GM18511 (cell line): Measurements from ENCODE around the gene KIF2C.

Source experiments
- ATAC-seq: cut with Tn5 transposase; IDR thresholded peaks from one replicate; pipeline ENCODE4 v1.9.1; 2021; ENCODE audit warnings: mild to moderate bottlenecking, moderate library complexity; ENCODE audit not compliant: unreplicated experiment

The KIF2C gene

DNA sequence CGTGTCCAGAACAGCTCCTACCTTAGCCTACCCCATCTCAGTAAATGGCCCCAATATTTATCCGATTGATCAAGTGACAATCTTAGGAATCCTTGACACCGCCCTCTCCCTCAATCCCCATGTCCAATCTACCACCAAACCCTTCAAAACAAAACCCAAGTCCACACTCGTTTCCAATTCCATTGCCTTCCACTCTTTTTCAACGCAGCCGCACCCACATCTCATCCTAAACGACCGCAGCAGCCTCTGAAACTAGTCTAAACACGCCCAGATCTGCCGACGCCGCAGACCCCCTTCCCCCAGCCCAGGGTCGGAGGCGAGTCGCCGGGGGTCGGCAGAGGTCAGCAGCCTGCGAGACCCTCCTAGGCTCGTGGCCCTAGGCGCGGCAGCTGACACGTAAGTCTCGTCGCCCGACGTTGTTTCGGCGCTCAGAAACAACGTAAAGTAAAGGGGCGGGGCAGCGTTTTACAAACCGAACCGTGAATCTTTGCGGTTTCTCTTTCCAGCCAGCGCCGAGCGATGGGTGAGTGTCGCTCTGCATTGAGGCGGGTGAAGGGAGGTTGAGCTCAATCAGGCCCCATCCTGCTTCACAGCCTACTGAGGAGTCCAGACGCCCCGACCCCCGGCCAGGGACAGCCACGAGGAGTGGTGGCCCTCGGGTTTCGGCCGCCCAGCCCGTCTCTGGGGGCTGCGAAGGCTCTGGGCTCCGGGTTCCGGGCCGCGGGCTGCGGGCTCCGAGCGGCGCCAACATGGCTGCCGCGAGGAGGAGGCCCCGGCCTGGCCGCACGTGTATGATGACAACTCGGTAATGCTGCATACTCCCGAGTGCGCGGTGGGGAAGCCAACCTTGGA, 35.7 kb downstream of the KIF2C start, which contains the start of gene RPS8:
Gene RPS8 (plus strand): TSS at position 463 of the 852 bp plus-strand sequence. CDS start 57 bp downstream, at position 520.
- ATAC-seq: peak; percentile 85

DNA sequence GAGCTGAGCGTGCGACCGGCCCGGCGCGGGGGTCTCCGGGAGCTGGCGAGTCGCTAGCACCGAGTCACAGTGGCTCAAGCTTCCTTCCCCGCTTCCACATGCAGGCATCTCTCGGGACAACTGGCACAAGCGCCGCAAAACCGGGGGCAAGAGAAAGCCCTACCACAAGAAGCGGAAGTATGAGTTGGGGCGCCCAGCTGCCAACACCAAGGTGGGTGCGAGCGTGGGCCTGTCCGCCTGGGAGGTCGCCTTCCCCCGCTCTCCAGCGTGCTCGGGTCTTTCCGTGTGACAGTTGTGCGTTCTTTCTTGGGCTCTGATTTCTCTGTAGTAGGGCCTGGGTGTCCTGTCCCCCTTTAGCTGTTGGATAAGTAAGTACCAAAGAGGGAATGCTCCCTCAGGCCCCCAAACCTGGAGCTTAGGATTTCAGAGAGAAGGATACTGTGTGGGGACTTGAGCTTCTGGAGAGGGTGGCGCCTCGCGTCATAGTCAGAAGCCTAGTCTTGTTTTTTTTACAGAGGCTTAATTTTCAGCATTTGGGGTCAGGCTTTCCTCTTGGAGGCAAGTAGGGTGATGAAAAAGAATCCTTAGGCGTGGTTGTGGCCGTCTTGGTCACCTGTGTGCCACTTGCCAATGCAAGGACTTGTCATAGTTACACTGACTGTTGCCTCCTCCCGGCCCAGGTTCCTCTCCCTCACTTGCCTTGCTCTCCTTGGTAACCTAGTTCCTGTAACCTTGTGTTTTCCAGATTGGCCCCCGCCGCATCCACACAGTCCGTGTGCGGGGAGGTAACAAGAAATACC, 36.5 kb downstream of the KIF2C start:
- peak; percentile 26 for ATAC-seq

DNA sequence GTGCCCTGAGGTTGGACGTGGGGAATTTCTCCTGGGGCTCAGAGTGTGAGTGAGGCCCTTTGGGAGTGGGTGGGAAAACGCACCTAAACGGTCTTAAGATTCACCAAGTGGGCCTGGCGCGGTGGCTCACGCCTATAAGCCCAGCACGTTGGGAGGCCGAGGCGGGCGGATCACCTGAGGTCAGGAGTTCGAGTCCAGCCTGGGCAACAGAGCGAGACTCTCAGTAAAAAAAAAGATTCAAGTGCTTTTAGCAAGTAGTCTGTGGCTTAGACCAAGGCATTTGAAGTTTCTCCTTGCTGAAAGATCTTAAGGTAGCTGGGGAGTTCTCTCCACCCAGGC, 37.1 kb downstream of the KIF2C start:
- ATAC-seq: no peak

DNA sequence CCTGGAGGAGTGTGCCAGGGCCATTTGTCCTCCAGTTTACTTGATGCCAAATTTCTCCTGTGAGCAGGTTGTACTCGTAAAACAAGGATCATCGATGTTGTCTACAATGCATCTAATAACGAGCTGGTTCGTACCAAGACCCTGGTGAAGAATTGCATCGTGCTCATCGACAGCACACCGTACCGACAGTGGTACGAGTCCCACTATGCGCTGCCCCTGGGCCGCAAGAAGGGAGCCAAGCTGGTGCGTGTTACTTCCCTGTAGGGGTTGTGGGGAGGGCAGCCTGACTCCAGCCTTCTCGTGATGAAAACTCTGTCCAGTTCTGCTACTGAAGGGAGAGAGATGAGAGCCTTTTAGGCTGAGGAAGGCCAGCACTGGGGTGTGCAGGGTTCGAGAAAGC, 37.9 kb downstream of the KIF2C start:
- no peak for ATAC-seq

DNA sequence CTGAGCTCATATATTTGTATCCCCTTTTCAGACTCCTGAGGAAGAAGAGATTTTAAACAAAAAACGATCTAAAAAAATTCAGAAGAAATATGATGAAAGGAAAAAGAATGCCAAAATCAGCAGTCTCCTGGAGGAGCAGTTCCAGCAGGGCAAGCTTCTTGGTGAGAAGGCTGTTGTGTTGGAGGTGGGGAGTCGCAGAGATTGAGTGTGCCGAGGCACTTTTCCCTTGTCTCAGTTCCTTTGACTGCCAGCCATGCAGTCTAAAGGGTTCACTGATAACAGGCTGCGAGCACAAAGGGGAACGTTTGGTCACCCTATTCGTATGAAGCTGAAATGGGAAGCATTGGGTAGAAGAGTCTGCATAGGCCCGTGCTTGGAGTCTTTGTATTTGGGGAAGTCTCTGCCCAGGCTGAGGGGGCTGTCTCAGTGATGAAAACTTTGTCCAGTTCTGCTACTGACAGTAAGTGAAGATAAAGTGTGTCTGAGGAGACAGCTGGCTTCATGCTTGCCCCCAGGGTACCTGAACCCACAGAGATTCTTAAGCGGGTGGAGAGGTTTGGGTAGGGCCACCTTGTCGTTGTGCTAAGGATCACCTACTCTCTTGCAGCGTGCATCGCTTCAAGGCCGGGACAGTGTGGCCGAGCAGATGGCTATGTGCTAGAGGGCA, 38.5 kb downstream of the KIF2C start:
- ATAC-seq: no peak

DNA sequence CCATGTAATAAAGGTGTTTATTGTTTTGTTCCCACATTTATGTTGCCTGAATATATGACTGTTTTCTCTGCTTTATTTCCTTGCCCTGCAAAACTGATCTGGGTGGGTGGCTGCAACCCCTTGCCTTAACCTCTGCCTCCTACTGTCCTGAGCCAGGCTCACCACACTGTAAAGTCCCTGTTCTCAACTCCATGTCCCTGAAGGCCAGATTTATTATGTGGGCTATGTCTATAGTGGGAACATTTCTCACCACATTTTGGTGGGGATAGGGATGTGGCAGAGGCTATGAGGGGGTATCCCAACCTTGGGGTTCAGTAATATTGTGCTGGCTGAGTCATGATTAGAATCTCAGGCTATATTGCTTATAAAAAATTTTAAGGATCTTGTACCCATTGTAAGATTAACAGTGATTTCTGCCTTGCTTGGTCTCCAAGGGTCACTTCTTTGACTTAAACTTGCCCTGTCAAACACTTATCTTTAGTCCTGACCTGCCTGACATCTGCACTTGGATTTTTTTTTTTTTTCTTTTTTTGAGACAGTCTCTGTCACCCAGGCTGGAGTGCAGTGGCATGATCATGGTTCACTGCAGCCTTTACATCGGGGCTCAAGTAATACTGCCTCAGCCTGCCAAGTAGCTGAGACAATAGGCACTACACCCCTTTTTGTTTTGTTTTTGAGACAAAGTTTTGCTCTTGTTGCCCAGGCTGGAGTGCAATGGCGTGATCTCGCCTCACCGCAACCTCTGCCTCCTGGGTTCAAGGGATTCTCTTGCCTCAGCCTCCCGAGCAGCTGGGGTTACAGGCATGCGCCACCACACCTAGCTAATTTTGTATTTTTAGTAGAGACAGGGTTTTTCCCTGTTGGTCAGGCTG, 39.3 kb downstream of the KIF2C start:
- no peak for ATAC-seq

DNA sequence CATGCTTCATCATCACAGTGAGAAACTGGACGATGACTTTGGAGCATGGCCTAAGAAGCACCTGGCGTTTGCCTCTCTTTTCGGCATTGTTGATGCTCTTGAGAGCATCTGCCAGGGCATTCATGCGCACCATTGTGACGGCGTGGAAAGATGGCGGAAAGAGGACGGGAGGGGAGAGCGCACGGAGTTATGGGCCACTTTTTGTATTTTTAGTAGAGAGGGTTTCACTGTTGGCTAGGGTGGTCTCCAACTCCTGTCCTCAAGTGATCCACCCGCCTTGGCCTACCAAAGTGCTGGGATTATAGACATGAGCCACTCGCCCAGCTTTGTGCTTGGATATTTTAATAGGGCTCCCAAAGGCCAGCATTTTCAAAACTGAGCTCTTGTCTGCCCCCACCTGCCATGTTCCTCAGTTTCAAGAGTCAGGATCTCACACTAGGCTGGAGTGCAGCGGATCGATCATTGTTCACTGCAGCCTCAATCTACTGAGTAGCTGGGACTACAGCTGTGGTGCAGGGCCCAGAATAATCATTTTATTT, 41.0 kb downstream of the KIF2C start:
- no peak for ATAC-seq

DNA sequence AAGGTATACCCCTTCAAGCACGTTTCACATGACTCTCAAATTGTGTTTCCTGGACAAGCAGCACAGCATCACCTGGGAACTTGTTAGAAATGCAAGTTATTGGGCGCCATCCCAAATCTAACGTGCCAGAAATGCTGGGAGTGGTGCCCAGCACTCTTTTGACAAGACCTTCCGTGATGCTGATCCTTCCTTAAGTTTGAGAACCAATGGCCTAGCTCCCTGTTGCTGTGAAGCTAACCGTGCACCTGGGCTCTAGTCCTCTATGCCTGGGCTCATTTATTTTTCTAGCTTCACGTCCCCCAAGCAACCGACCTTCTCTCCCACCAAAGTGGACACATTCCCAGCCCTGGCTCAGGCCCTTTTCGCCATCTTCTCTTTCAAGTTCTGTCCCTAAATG, 44.1 kb downstream of the KIF2C start:
- no peak for ATAC-seq

DNA sequence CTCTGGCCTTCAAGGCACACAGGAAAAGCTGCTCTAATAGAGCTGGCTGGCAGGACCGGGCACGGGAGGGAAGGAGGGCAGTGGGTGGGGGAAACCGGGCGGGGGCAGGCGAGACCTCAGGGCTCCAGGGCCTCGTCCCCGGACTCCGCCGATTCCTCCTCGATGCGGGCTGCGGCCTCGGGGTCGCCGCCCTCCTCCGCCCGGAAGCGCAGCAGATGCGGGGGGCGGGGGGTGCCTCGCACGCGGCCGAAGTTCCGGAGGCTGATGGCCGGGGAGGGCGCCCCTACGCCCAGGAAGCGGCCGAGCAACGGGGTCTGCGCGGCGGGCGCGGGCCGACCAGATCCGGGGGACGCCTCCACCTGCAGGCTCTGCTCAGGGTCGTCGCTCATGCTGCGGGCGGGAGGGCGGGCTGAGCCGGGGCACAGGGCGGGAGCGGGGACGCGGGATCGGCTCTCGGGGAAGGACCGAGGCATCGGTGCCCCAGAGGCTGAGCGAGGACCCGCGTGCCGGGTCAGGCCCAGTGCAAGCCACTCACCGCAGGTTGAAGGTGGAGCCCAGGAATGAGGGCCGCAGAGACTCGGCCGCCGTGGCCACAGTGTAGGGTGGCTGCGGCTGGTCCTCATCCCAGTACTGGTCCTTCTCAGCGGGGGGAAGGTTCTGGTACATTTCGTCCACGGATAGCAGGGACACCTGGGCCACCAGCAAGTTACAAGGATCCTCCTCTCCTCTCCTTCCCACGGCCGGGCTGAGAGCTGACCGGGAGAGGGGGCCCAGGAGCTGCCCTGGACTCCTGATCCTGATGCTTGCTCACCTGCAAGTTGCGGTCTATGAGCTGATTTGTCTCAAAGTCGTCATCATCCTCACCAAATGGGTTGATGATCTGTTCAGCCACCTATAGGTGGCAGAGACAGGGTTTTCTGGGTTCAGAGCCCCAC, 44.7 kb downstream of the KIF2C start:
- ATAC-seq: peak; percentile 45

DNA sequence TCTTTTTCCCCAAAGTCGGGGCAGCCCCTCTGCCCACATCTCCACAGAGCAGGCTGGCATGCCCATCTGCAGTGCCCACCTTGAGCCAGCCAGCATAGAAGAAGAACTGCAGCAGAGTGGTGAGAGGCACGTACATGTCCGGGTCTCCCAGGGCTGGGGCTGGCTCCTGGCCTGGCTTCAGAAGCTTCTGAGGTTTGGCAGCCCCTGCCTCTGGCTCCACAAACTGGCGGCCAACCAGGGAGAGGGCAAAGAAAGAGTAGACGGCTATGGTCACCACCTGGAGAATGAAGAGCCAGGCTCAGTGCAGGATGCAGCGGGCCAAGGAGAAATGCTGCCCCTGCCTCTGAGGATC, 45.4 kb downstream of the KIF2C start:
- ATAC-seq: no peak

DNA sequence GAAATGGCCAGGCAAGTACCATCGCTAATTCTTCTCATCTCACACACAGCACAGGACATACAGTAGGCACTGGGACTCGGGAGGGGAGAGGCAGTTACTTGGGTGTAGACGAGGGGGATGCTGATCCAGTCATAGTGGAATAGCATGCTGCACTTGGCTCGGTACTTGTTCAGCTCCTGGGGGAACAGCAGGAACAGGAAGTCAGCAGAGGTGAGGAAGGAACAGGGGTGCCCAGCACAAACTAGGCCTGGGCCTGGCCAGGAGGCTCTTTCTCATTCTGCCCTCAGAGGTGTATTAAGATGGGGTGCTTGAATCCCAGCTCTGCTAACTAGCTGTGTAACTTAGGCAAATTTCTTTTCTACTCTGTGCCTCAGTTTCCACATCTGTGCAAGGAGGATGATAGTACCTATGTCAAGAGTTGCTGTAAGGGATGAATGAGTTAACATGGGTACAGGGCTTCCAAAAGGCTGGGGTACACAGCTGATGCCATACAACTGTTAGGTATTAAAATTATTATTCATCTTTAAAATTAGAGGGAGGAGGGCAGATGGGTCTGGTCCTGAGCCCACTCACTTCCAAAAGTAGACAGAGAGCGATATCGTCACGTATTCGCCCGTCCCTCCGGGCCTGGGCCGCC, 46.0 kb downstream of the KIF2C start:
- no peak for ATAC-seq

DNA sequence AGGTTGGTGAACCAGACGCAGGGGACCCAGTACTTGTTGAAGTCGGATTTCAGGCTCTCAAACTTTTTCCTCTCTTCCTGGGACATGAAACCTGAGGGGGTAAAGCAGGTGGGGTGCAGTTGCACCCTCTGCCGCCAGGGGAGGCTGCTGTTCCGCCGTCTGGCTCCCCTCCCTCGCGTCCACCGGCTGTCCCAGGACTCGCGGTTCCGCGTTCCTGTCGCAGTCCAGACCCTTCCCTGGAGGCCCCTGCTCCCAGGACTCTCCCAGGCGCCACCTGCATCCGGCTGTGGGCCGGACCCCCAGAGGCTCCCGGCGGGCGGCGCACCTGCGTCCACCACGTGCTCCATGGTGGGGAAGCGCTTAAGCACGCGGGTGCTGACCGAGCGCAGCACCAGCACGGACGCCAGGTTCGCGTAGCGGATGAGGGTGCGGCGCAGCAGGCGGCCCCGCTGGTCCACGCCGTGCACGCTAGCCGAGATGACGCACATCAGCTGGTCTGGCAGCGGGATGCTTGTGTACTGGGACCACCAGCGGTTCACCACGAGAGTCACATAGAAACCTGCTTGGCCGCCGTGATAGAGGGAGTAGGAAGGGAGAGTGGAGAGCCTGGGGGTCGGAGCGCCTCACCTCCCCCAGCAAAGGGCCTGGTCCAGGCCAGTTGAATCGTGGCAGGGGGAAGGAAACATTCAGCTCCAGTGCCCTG, 46.7 kb downstream of the KIF2C start:
- no peak for ATAC-seq

DNA sequence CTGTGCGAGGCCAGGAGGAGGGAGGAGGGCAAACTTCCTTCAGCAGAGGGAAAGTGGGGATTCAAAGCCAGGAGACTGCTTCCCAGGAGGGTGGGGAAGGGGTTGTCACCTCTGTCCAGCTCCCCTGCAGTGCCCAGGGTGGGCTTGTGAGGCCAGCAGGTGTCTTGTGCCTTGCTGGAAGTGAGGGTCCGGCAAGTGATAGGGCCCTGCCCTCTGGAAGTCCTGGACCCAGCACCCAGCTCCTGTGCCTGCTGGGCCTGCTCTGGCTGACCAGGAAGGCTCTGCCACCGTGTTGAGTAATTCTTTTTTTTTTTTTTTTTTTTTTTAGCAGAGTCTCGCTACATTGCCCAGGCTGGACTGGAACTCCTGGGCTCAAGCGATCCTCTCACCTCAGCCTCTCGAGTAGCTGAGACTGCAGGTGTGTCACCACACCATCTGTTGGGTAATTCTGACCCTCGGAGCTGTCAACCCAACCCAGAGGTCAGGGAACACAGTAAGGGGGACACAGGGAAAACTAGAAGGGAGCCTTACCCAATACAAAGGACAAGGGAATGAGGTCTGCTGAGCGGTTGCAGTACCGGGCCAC, 47.3 kb downstream of the KIF2C start:
- no peak for ATAC-seq

DNA sequence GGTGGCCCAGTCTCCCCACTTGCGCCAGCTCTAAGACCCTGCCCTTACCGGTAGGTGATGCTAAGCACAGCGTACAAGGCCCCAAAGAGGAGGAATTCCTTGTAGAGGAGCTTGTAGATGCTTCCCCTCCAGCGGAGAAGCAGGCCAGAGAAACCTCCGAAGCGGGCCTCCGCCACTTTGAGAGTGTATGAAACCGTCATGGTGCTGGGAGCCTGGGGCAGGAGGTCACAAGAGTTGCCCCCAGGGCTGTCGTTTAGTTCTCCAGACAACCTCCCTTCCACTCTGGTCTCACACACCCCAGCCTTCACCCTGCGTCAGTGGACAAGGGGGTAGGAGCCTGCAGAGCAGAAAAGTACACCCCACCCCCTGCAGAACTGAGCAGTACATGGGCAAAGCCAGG, 47.9 kb downstream of the KIF2C start:
- no peak for ATAC-seq

DNA sequence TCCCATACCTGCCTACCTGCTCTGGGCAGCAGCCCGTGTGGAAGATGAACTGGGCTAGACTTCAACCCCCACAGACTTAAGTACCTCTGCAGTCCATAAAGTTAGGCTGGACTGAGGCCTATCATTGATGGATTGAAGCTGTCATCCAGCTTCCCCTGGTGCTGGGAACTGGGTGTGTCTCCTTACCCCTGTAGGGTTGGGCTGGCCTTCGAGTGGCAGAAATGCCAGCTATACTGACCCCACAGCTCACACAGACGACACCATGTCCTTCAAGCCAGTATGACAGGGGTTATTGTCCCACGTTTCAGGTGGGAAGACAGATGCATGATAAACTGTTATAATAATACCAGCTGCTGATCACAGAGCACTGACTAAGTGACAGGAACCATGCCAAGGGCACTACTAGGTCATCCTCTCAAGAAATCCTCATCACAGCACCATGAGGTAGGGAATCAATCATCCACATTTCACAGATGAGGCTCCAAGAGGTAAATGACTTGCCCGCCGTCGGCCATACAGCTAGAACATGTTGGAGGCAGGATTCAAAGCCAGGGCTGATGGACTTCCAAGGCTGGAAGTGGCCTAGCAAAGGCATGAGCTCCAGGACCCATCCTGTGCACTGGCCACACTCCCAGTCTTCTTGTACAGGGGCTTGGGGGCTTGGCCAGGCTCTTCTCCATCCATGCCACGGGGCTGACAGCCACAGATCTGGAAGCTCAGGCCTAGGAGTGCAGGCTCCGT, 48.7 kb downstream of the KIF2C start, which contains the start of gene BEST4:
Gene BEST4 (minus strand): TSS at position 51 of the 741 bp plus-strand sequence. CDS start 465 bp downstream, outside the sequence.
- ATAC-seq: no peak

DNA sequence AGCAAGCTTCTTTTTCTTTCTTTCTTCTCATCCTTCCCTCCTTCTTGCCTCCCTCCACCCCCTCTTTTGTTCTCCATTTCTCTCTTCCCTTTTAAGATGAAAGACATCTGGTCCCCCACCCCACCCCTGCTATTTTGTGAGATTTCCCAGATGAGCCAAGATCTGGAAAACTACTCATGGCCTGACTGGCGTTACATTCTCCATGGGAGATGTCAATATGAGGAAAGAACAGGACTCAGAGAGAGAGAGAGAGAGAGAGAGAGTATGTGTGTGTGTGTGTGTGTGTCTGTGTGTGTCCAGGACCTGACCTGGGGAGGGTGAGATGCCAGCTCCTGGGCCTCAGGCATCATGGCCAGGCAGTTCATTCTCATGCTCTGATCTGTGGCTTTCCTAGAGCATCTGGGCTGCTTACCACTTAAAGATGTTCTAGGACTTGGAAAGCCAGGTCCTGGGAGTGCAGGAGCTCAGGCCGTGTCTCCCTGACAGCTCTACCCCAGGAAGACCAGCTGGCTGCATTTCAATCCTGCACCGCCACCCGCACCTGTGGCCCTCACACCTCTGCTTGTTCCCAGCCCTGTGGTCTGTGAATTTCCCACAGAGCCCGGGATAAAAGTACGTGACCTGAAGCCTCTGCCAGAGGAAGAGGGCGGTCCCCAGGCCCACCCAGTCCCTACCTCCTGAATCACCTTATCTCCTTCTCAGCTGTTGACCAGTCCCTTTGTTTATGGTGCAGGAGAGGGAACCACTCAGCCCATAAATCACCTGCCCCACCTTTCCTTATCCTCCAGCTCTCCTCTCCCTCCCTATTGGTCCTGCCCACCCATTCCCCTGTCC, 51.5 kb downstream of the KIF2C start:
- no peak for ATAC-seq
